MM.1S (cell line): ENCODE results near the gene FGF12.

ENCODE experiments used
- DNase-seq: peaks from one replicate; pipeline ENCODE4 v3.0.0-alpha.2; 2015
- H2AFZ ChIP-seq: fragments of 300-600 bp; sonication (generic); 2 replicates; pipeline ENCODE4 v1.6.0; 2016; ENCODE audit warnings: antibody characterized with exemption, low read length
- H3F3A ChIP-seq: fragments of 300-600 bp; sonication (generic); 2 replicates; pipeline ENCODE4 v1.6.1; 2016; ENCODE audit warnings: mild to moderate bottlenecking, antibody characterized with exemption, low read length, moderate library complexity, mixed read lengths; ENCODE audit not compliant: insufficient read depth
- H3K27ac ChIP-seq: fragments of 300-600 bp; sonication (generic); 2 replicates; pipeline ENCODE4 v1.5.1; 2016; ENCODE audit warnings: mild to moderate bottlenecking, low read length
- H3K27me3 ChIP-seq: fragments of 300-600 bp; sonication (generic); replicated peaks from 2 replicates; pipeline ENCODE4 v1.6.0; 2016; ENCODE audit warnings: low read length; ENCODE audit not compliant: insufficient read depth
- H3K36me3 ChIP-seq: fragments of 300-600 bp; sonication (generic); replicated peaks from 2 replicates; pipeline ENCODE4 v1.6.1; 2016; ENCODE audit warnings: mild to moderate bottlenecking, low read length, mixed read lengths; ENCODE audit not compliant: insufficient read depth
- H3K4me1 ChIP-seq: fragments of 300-600 bp; sonication (generic); 2 replicates; pipeline ENCODE4 v1.6.1; 2016; ENCODE audit warnings: low read length, mixed read lengths
- H3K4me2 ChIP-seq: fragments of 300-600 bp; sonication (generic); 2 replicates; pipeline ENCODE4 v1.6.0; 2016; ENCODE audit warnings: low read depth, low read length
- H3K4me3 ChIP-seq: fragments of 300-600 bp; sonication (generic); 2 replicates; pipeline ENCODE4 v1.5.1; 2016; ENCODE audit warnings: low read length, mixed read lengths
- H3K79me2 ChIP-seq: fragments of 300-600 bp; sonication (generic); 2 replicates; pipeline ENCODE4 v1.6.1; 2016; ENCODE audit warnings: mixed run types, low read length, mixed read lengths
- H3K9ac ChIP-seq: fragments of 300-600 bp; sonication (generic); 2 replicates; pipeline ENCODE4 v1.6.1; 2016; ENCODE audit warnings: low read length, mixed read lengths
- H3K9me2 ChIP-seq: fragments of 300-600 bp; sonication (generic); replicated peaks from 2 replicates; pipeline ENCODE4 v1.6.1; 2016; ENCODE audit warnings: mild to moderate bottlenecking, low read length, mixed read lengths; ENCODE audit not compliant: insufficient read depth
- H3K9me3 ChIP-seq: fragments of 300-600 bp; sonication (generic); replicated peaks from 2 replicates; pipeline ENCODE4 v1.6.1; 2016; ENCODE audit warnings: mild to moderate bottlenecking, low read length, mixed read lengths; ENCODE audit not compliant: insufficient read depth
- H4K20me1 ChIP-seq: fragments of 300-600 bp; sonication (generic); 2 replicates; pipeline ENCODE4 v1.6.1; 2016; ENCODE audit warnings: mild to moderate bottlenecking, low read length, moderate library complexity, mixed read lengths; ENCODE audit not compliant: insufficient read depth
- CTCF ChIP-seq: fragments of 300-600 bp; sonication (generic); IDR thresholded peaks from 2 replicates; pipeline ENCODE4 v1.5.1; 2016; ENCODE audit warnings: antibody characterized with exemption, low read length, mixed read lengths
- EZH2 ChIP-seq: fragments of 300-600 bp; sonication (generic); optimal IDR thresholded peaks from 2 replicates; pipeline ENCODE3; 2017; ENCODE audit warnings: low read depth, mild to moderate bottlenecking, antibody characterized with exemption, low read length, mixed read lengths
- EZH2phosphoT487 ChIP-seq: fragments of 300-600 bp; sonication (generic); IDR thresholded peaks from 2 replicates; pipeline ENCODE4 v1.6.1; 2018; ENCODE audit warnings: antibody characterized with exemption, low read length

FGF12 gene

GRCh38 chr3:192187485-192188051 is 539.8 kb downstream of the FGF12 start:
- H2AFZ ChIP-seq = no peak overlapping the region

GRCh38 chr3:192186498-192186897 is 540.8 kb downstream of the FGF12 start:
- Histone ChIP-seq H4K20me1 (no peaks in the 10 kb centered on the region), H3K4me2 (no peak overlapping the region), H3K36me3 (no peaks in the 10 kb centered on the region), H3K79me2 (no peaks in the 10 kb centered on the region), H3K9me3 (no peaks in the 10 kb centered on the region), H3K27ac (no peak overlapping the region), H3K4me3 (no peak overlapping the region), H3K4me1 (no peaks in the 10 kb centered on the region), H3F3A (no peaks in the 10 kb centered on the region), H3K27me3 (no peaks in the 10 kb centered on the region), H2AFZ (no peak overlapping the region), H3K9ac (no peak overlapping the region), H3K9me2 (no peaks in the 10 kb centered on the region)
- no peak for DNase-seq
- TF ChIP-seq EZH2phosphoT487 = no peak
- no peak for TF ChIP-seq EZH2
- no peak for TF ChIP-seq CTCF

More at GRCh38 chr3:192187485-192188051, 539.8 kb downstream of the FGF12 start:
- Histone ChIP-seq H3K4me3 (no peak overlapping the region), H3K4me1 (no peaks in the 10 kb centered on the region), H3K9ac (no peak overlapping the region), H3K36me3 (no peaks in the 10 kb centered on the region), H3F3A (no peaks in the 10 kb centered on the region), H3K9me3 (no peaks in the 10 kb centered on the region), H3K27ac (no peak overlapping the region), H3K4me2 (peak overlapping the region; percentile 20), H3K79me2 (no peaks in the 10 kb centered on the region), H3K9me2 (no peaks in the 10 kb centered on the region), H4K20me1 (no peaks in the 10 kb centered on the region), H3K27me3 (no peaks in the 10 kb centered on the region)
- DNase-seq = no peak
- TF ChIP-seq EZH2phosphoT487 = no peak
- no peak for TF ChIP-seq CTCF
- no peak for TF ChIP-seq EZH2

- no peaks in the 10 kb centered on the region for H3F3A ChIP-seq
These were observed 541.3 kb downstream of the FGF12 start for GRCh38 chr3:192186045-192186444.

More at GRCh38 chr3:192186045-192186444, 541.3 kb downstream of the FGF12 start:
- H3K9me3 ChIP-seq = no peaks in the 10 kb centered on the region
- H3K9me2 ChIP-seq = no peaks in the 10 kb centered on the region
- no peak for DNase-seq
- no peak overlapping the region for H3K4me3 ChIP-seq
- H3K27me3 ChIP-seq = no peaks in the 10 kb centered on the region
- H3K4me2 ChIP-seq = no peak overlapping the region
- no peaks in the 10 kb centered on the region for H4K20me1 ChIP-seq
- TF ChIP-seq CTCF = no peak
- no peak for TF ChIP-seq EZH2phosphoT487
- no peak for TF ChIP-seq EZH2
- H3K9ac ChIP-seq = no peak overlapping the region
- no peaks in the 10 kb centered on the region for H3K4me1 ChIP-seq
- H2AFZ ChIP-seq = no peak overlapping the region
- no peaks in the 10 kb centered on the region for H3K36me3 ChIP-seq
- H3K27ac ChIP-seq = no peak overlapping the region
- no peaks in the 10 kb centered on the region for H3K79me2 ChIP-seq
